GM21515 (cell line): ENCODE results near the gene TMEM255A.
"Not testable (repeated sequence)": the region's sequence is repeated elsewhere in the genome, so short reads cannot be mapped to it uniquely, and the experiment has no call there.

Experiments
- ATAC-seq: cut with Tn5 transposase; IDR thresholded peaks from one replicate; pipeline ENCODE4 v1.9.1; 2021; ENCODE audit not compliant: unreplicated experiment

TMEM255A gene

GRCh38 chrX:120310861-120311726 is at the start of gene TMEM255A:
TSS of gene TMEM255A (minus strand) at chrX:120311461. CDS start at chrX:120311309, 152 bp downstream.
- no peak for ATAC-seq

- ATAC-seq = no peak
Observed at GRCh38 chrX:120358737-120359456, 47.6 kb upstream of the TMEM255A start.

GRCh38 chrX:120357186-120357585 is 45.9 kb upstream of the TMEM255A start:
- no peak for ATAC-seq

GRCh38 chrX:120356084-120356483 is 44.8 kb upstream of the TMEM255A start:
- ATAC-seq = no peak

GRCh38 chrX:120350450-120351138 is 39.3 kb upstream of the TMEM255A start:
- no peak for ATAC-seq

- ATAC-seq = not testable (repeated sequence)
Observed at GRCh38 chrX:120344566-120344965, 33.3 kb upstream of the TMEM255A start.

- no peak for ATAC-seq
Observed at GRCh38 chrX:120336899-120337298, 25.6 kb upstream of the TMEM255A start.

- no peak for ATAC-seq
Observed at GRCh38 chrX:120335289-120335688, 24.0 kb upstream of the TMEM255A start.

GRCh38 chrX:120334603-120335002 is 23.3 kb upstream of the TMEM255A start:
- ATAC-seq = no peak

GRCh38 chrX:120334151-120334550 is 22.9 kb upstream of the TMEM255A start:
- ATAC-seq = no peak

GRCh38 chrX:120332394-120332793 is 21.1 kb upstream of the TMEM255A start:
- no peak for ATAC-seq

- ATAC-seq = no peak
Observed at GRCh38 chrX:120331116-120331515, 19.9 kb upstream of the TMEM255A start.

- no peak for ATAC-seq
Observed at GRCh38 chrX:120321520-120322281, 10.4 kb upstream of the TMEM255A start.

- ATAC-seq = no peak
Observed at GRCh38 chrX:120318411-120318810, 7.2 kb upstream of the TMEM255A start.

GRCh38 chrX:120316587-120317283 is 5.5 kb upstream of the TMEM255A start:
- no peak for ATAC-seq

GRCh38 chrX:120315776-120316175 is 4.5 kb upstream of the TMEM255A start:
- no peak for ATAC-seq

GRCh38 chrX:120311727-120312063 is 434 bp upstream of the TMEM255A start:
- ATAC-seq = no peak

- no peak for ATAC-seq
Observed at GRCh38 chrX:120309873-120310705, 1.2 kb downstream of the TMEM255A start.
